H1 (cell line): Measurements from ENCODE around the gene OGFOD3. TPM values are rescaled to one million over a fixed set of nuclear protein-coding genes. Genes with fewer than 3 reads are reported as not detected.

ENCODE experiments used
- CTCF ChIA-PET: fragments of 300-600 bp; sonication (Branson Sonifier 250); formaldehyde crosslinking; loops from one replicate; lab custom pipeline; 2021; ENCODE audit not compliant: partially characterized antibody; lab: Charles Lee
- POLR2A ChIA-PET: fragments of 300-600 bp; sonication (Branson Sonifier 250); formaldehyde crosslinking; loops from one replicate; lab custom pipeline; 2021; ENCODE audit warnings: inconsistent platforms; ENCODE audit not compliant: partially characterized antibody; lab: Charles Lee
- DNase-seq, 2 experiments: peaks; one replicate each; pipeline versions ENCODE4 v3.0.0 to v3.0.0-alpha.2; 2010 to 2022; ENCODE audit warnings: low spot score in 2 of 2, low read depth in 1 of 2, mixed read lengths in 1 of 2
- FAIRE-seq: peaks from 2 replicates; lab custom pipeline; 2011; peaks lifted over from hg19 to GRCh38; lab: Jason Lieb, UNC
- H2AFZ ChIP-seq: 2 replicates; pipeline ENCODE4 v1.8.1; 2012; ENCODE audit warnings: low read length, inconsistent platforms
- H2AK5ac ChIP-seq: 2 replicates; pipeline ENCODE4 v1.6.1; 2013; ENCODE audit warnings: low read depth, low read length
- H2BK120ac ChIP-seq: replicated peaks from 2 replicates; pipeline ENCODE3; 2013; ENCODE audit warnings: low read depth, low read length, inconsistent platforms
- H2BK12ac ChIP-seq: 2 replicates; pipeline ENCODE4 v1.6.1; 2013; ENCODE audit warnings: low read depth, low read length
- H2BK15ac ChIP-seq: 2 replicates; pipeline ENCODE4 v1.6.1; 2013; ENCODE audit warnings: low read length
- H2BK20ac ChIP-seq: 2 replicates; pipeline ENCODE4 v1.6.1; 2013; ENCODE audit warnings: low read length
- H2BK5ac ChIP-seq: 2 replicates; pipeline ENCODE4 v1.6.1; 2013; ENCODE audit warnings: low read depth, low read length
- H3K14ac ChIP-seq: 2 replicates; pipeline ENCODE4 v1.6.1; 2013; ENCODE audit warnings: inconsistent platforms; ENCODE audit not compliant: insufficient read length
- H3K18ac ChIP-seq: 2 replicates; pipeline ENCODE4 v1.6.1; 2013; ENCODE audit warnings: low read length; ENCODE audit errors: extremely low read depth
- H3K23ac ChIP-seq: 2 replicates; pipeline ENCODE4 v1.6.1; 2013; ENCODE audit warnings: inconsistent platforms; ENCODE audit not compliant: insufficient read length
- H3K23me2 ChIP-seq: 2 replicates; pipeline ENCODE4 v1.6.1; 2013; ENCODE audit warnings: low read depth, low read length
- H3K27ac ChIP-seq: 2 replicates; pipeline ENCODE4 v1.6.1; 2011; ENCODE audit warnings: low read depth, low read length, inconsistent platforms
- H3K27me3 ChIP-seq, 4 experiments: replicated peaks in 1 of 4; 1 replicate in 1 of 4; 2 replicates in 3 of 4; pipeline versions ENCODE4 v1.6.1 to v1.8.1; 2011 to 2013; ENCODE audit warnings: low read length in 3 of 4, mild to moderate bottlenecking in 3 of 4, inconsistent platforms in 2 of 4, mixed read lengths in 2 of 4, moderate library complexity in 1 of 4; ENCODE audit not compliant: control insufficient read depth in 3 of 4, insufficient read depth in 3 of 4; ENCODE audit errors: extremely low read depth in 1 of 4
- H3K36me3 ChIP-seq, 4 experiments: 2 replicates each; pipeline versions ENCODE4 v1.6.1 to v1.8.1; 2011 to 2013; ENCODE audit warnings: mild to moderate bottlenecking in 4 of 4, low read length in 3 of 4, moderate library complexity in 2 of 4, control low read depth in 1 of 4, inconsistent platforms in 1 of 4; ENCODE audit not compliant: insufficient read depth in 4 of 4, control insufficient read depth in 2 of 4
- H3K4ac ChIP-seq: replicated peaks from 2 replicates; pipeline ENCODE3; 2013; ENCODE audit warnings: low read length, low read depth, mixed read lengths, inconsistent platforms; ENCODE audit not compliant: insufficient read length
- H3K4me1 ChIP-seq, 4 experiments: replicated peaks in 1 of 4; 1 replicate in 1 of 4; 2 replicates in 3 of 4; pipeline versions ENCODE4 v1.6.1 to v1.8.1; 2011 to 2013; ENCODE audit warnings: low read length in 3 of 4, inconsistent platforms in 2 of 4, mixed read lengths in 1 of 4; ENCODE audit not compliant: insufficient read depth in 4 of 4, control insufficient read depth in 3 of 4
- H3K4me2 ChIP-seq, 2 experiments: 2 replicates each; pipeline versions ENCODE4 v1.6.1 to v1.8.1; 2011 to 2013; ENCODE audit warnings: low read depth in 2 of 2, low read length in 2 of 2, control low read depth in 1 of 2, inconsistent platforms in 1 of 2, mild to moderate bottlenecking in 1 of 2; ENCODE audit not compliant: insufficient read depth in 1 of 2
- H3K4me3 ChIP-seq, 4 experiments: fragments of 200-600, 300-600 bp in 1 of 4; sonication (generic), shearing (Covaris generic), sonication (Bioruptor Twin) in 1 of 4; 2 replicates each; pipeline versions ENCODE4 v1.5.1 to v1.8.1; 2011 to 2016; ENCODE audit warnings: low read length in 4 of 4, low read depth in 3 of 4, control low read depth in 2 of 4, inconsistent platforms in 2 of 4, mild to moderate bottlenecking in 2 of 4, mixed read lengths in 1 of 4, moderate library complexity in 1 of 4; ENCODE audit not compliant: insufficient read depth in 2 of 4; ENCODE audit errors: extremely low read depth in 1 of 4
- H3K56ac ChIP-seq: replicated peaks from 2 replicates; pipeline ENCODE3; 2013; ENCODE audit warnings: low read depth, mild to moderate bottlenecking, mixed read lengths, low read length, inconsistent platforms; ENCODE audit not compliant: insufficient read length
- H3K79me1 ChIP-seq: 2 replicates; pipeline ENCODE4 v1.6.1; 2013; ENCODE audit warnings: low read depth, low read length, control low read depth
- H3K79me2 ChIP-seq, 2 experiments: 2 replicates each; pipeline versions ENCODE4 v1.6.1 to v1.8.1; 2012 to 2013; ENCODE audit warnings: low read length in 2 of 2, mild to moderate bottlenecking in 2 of 2, inconsistent platforms in 1 of 2; ENCODE audit not compliant: insufficient read depth in 2 of 2, control insufficient read depth in 1 of 2
- H3K9ac ChIP-seq, 4 experiments: replicated peaks in 1 of 4; 1 replicate in 1 of 4; 2 replicates in 3 of 4; pipeline versions ENCODE4 v1.6.1 to v1.8.1; 2011 to 2013; ENCODE audit warnings: low read depth in 3 of 4, low read length in 3 of 4, control low read depth in 2 of 4, mild to moderate bottlenecking in 2 of 4, moderate library complexity in 2 of 4, inconsistent platforms in 1 of 4; ENCODE audit errors: extremely low read depth in 1 of 4
- H3K9me3 ChIP-seq, 2 experiments: 2 replicates each; pipeline versions ENCODE4 v1.6.1 to v1.8.1; 2012 to 2013; ENCODE audit warnings: mild to moderate bottlenecking in 2 of 2, moderate library complexity in 2 of 2, control low read depth in 1 of 2, inconsistent platforms in 1 of 2, low read depth in 1 of 2, low read length in 1 of 2, mixed read lengths in 1 of 2; ENCODE audit not compliant: insufficient read depth in 2 of 2
- H4K20me1 ChIP-seq, 2 experiments: replicated peaks in 1 of 2; 2 replicates each; pipeline versions ENCODE3 to v1.8.1; 2011 to 2013; ENCODE audit warnings: inconsistent platforms in 2 of 2, low read length in 2 of 2, mild to moderate bottlenecking in 1 of 2; ENCODE audit not compliant: insufficient read depth in 2 of 2, control insufficient read depth in 1 of 2
- H4K5ac ChIP-seq: 2 replicates; pipeline ENCODE4 v1.6.1; 2013; ENCODE audit warnings: low read length, low read depth, mixed read lengths, inconsistent platforms; ENCODE audit not compliant: insufficient read length
- H4K8ac ChIP-seq: 2 replicates; pipeline ENCODE4 v1.8.0; 2013; ENCODE audit warnings: mild to moderate bottlenecking, moderate library complexity, low read length, inconsistent platforms; ENCODE audit not compliant: insufficient read depth; ENCODE audit errors: extremely low read depth
- H4K91ac ChIP-seq: replicated peaks from 2 replicates; pipeline ENCODE3; 2013; ENCODE audit warnings: low read length, mixed read lengths, inconsistent platforms; ENCODE audit not compliant: insufficient read length
- BRCA1 ChIP-seq: IDR thresholded peaks from 2 replicates; pipeline ENCODE4 v1.6.1; 2012; ENCODE audit warnings: low read depth, low read length, improper control_type of control experiment
- CBX8 ChIP-seq: fragments of 300-800, 300-1000 bp; sonication (generic); IDR thresholded peaks from 2 replicates; pipeline ENCODE4 v1.7.1; 2016; ENCODE audit warnings: low read depth, low read length, borderline replicate concordance
- KDM4A ChIP-seq: IDR thresholded peaks from one replicate; pipeline ENCODE4 v1.7.1; 2012; ENCODE audit warnings: low read depth, mild to moderate bottlenecking, moderate library complexity, low read length, inconsistent platforms; ENCODE audit not compliant: severe bottlenecking
- WGBS, 2 experiments: shearing (Covaris generic) in 1 of 2; methylation state at CpG; one replicate each; pipeline versions ENCODE4 v1.1.6 to v1.1.7; 2013 to 2015; ENCODE audit warnings: low lambda C conversion rate in 2 of 2, mixed read lengths in 2 of 2, inconsistent platforms in 1 of 2, low coverage in 1 of 2, missing lambda C conversion rate in 1 of 2; ENCODE audit not compliant: insufficient replicate concordance in 2 of 2, insufficient coverage in 1 of 2, insufficient read length in 1 of 2; ENCODE audit errors: extremely low coverage in 1 of 2, missing lambda C conversion rate in 1 of 2; 5-methylcytosine and 5-hydroxymethylcytosine counted together
- polyA plus RNA-seq, 7 experiments: library from polyadenylated mRNA; depleted of rRNA in 3 of 7; stranded (reverse) in 5 of 7; unstranded in 2 of 7; fragments of >200 nt in 5 of 7; fragments of 200-250 nt in 2 of 7; gene quantifications; 1 replicate in 5 of 7; 2 replicates in 1 of 7; 4 replicates in 1 of 7; pipeline versions ENCODE4 v1.2.1 to v1.2.3, GENCODE V29; 2011 to 2013; ENCODE audit warnings: missing spikeins in 2 of 7, mixed read lengths in 2 of 7
- total RNA-seq: library from RNA; stranded (reverse); fragmentation: NEBNext Ultra II Directional; extraction: Animal tissue kit (Norgen Biotek cat#: 25700); gene quantifications from 2 replicates; pipeline ENCODE4 v1.2.1, GENCODE V29; 2021

Gene OGFOD3
- total and polyA plus RNA-seq, 2 of the 8 experiments (the other 6 are each of a cell fraction or from before 2014, with no cell fraction given), result 21.1 to 21.8 TPM

DNA sequence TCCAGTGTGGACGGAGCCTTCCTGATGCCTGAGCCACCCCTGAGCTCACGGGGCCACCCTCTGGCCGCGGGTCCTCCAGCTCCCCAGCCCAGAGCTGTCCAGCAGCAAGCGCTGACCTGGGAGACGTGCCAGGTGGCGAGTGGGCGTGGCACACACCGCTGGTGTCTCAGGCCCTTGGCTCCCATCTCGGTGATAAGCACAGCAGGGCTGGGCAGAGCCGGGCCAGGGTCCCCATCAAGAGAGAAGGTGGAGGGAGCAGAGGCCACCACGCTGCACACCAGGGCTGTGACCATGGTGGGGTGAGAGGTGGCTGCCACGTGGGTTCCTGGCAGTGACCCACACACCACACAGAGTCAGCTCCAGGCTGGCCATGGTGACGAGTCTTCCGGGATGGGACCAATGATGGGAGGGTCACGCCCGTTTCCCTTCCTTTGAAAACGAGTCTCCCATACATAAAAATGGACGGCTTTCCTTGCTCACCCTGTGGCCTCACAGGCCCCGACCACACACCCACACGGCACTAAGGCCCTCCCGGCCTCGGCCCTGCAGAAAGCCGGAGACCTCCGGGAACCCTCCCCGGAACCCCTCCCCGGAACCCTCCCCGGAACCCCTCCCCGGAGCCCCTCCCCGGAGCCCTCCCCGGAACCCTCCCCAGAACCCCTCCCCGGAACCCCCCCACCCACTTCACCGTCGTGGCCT, 30.0 kb downstream of the OGFOD3 start:
- Histone ChIP-seq H2BK15ac (no peak overlapping the region), H2BK20ac (no peak overlapping the region), H3K4me2 (no peak overlapping the region), H3K27me3 (no peaks in the 10 kb centered on the region), H2BK12ac (no peak overlapping the region), H2BK5ac (no peak overlapping the region), H3K23me2 (no peaks in the 10 kb centered on the region), H2AFZ (no peak overlapping the region), H4K20me1 (peaks cover 0 to 1% of the 10 kb centered on the region in 2 experiments), H3K56ac (no peak overlapping the region), H3K18ac (no peak overlapping the region), H2AK5ac (no peak overlapping the region), H3K4me1 (peaks cover 0 to 9% (median 5%) of the 10 kb centered on the region in 4 experiments; a peak in 5 of 7 replicates), H2BK120ac (no peak overlapping the region), H3K9ac (no peak overlapping the region), H3K36me3 (0 out of 8 replicates have a peak, but pooled peaks cover 0 to 2% (median 0%) of the 10 kb centered on the region in 4 experiments), H4K91ac (no peak overlapping the region), H4K5ac (no peak overlapping the region), H4K8ac (peak overlapping the region; percentile 85; the same call in 1 of the 2 replicates), H3K27ac (no peak overlapping the region), H3K79me1 (no peaks in the 10 kb centered on the region), H3K79me2 (no peaks in the 10 kb centered on the region), H3K23ac (no peak overlapping the region), H3K4ac (no peak overlapping the region), H3K4me3 (no peak overlapping the region), H3K9me3 (no peaks in the 10 kb centered on the region), H3K14ac (no peak overlapping the region)
- DNase-seq, result no peak
- FAIRE-seq, result no peak
- WGBS, 2 experiments, result 86% methylated on average over 14 of the region's 34 CpGs; no CpG with 5 or more reads in 1 of the 2 experiments
- CTCF ChIA-PET, result interaction anchor here (0.6 to 1.7 kb wide), 2 partner anchors 33 to 47 kb away, joined by 3 read pairs; no protein-coding TSS in a partner anchor
- POLR2A ChIA-PET, result no interaction called here
- TF ChIP-seq BRCA1 (no peak), CBX8 (no peak), KDM4A (no peak)
